HEK293 (cell line): ENCODE data around the gene C16orf95.

Source experiments
- CTCF ChIA-PET: fragments of 350-600 bp; formaldehyde crosslinking; extraction: SDS; loops from one replicate; lab custom pipeline; 2021; ENCODE audit warnings: antibody characterized with exemption; lab: Yijun Ruan, JAX
- POLR2A ChIA-PET: fragments of 300-600 bp; formaldehyde crosslinking; extraction: SDS; loops from one replicate; lab custom pipeline; 2020; ENCODE audit warnings: antibody characterized with exemption, inconsistent platforms; lab: Yijun Ruan, JAX
- H3K27ac ChIP-seq: fragments of 200-500 bp; sonication (Bioruptor generic); 2 replicates; pipeline ENCODE4 v1.5.1; 2014; ENCODE audit warnings: low read depth, low read length, control low read depth, inconsistent platforms; ENCODE audit errors: extremely low read depth
- H3K36me3 ChIP-seq, 2 experiments: fragments of 200-500 bp in 1 of 2; sonication (Bioruptor generic) in 1 of 2; 1 replicate in 1 of 2; 2 replicates in 1 of 2; pipeline ENCODE4 v1.5.1; 2014 to 2017; ENCODE audit warnings: inconsistent platforms in 2 of 2, low read length in 2 of 2; ENCODE audit not compliant: control insufficient read depth in 2 of 2, insufficient read depth in 1 of 2
- H3K4me1 ChIP-seq: fragments of 200-500 bp; sonication (Bioruptor generic); 2 replicates; pipeline ENCODE4 v1.5.1; 2014; ENCODE audit warnings: mild to moderate bottlenecking, low read length, inconsistent platforms; ENCODE audit not compliant: control insufficient read depth, insufficient read depth
- H3K4me3 ChIP-seq: 2 replicates; pipeline ENCODE4 v1.5.1; 2011; ENCODE audit warnings: low read depth, mild to moderate bottlenecking, control low read depth, low read length, moderate library complexity
- H3K9me3 ChIP-seq: fragments of 200-500 bp; sonication (Bioruptor generic); 2 replicates; pipeline ENCODE4 v1.5.1; 2014; ENCODE audit warnings: low read depth, low read length, inconsistent platforms; ENCODE audit not compliant: control insufficient read depth, insufficient read depth
- CTCF ChIP-seq: fragments of 450-650 bp; formaldehyde crosslinking; IDR thresholded peaks from 2 replicates; pipeline ENCODE4 v1.5.1; 2016; ENCODE audit warnings: missing biosample characterization, missing genetic modification characterization
- EGR2 ChIP-seq: fragments of 450-650 bp; formaldehyde crosslinking; IDR thresholded peaks from 2 replicates; pipeline ENCODE4 v1.5.1; 2016; ENCODE audit warnings: low read depth, missing biosample characterization, missing genetic modification characterization
- PRDM2 ChIP-seq: fragments of 450-650 bp; formaldehyde crosslinking; IDR thresholded peaks from 2 replicates; pipeline ENCODE4 v1.5.1; 2016; ENCODE audit warnings: missing biosample characterization, missing genetic modification characterization, borderline replicate concordance
- YY2 ChIP-seq: fragments of 450-650 bp; formaldehyde crosslinking; IDR thresholded peaks from 2 replicates; pipeline ENCODE4 v1.5.1; 2016; ENCODE audit warnings: missing biosample characterization, missing genetic modification characterization
- ZBTB10 ChIP-seq: fragments of 450-650 bp; formaldehyde crosslinking; IDR thresholded peaks from 2 replicates; pipeline ENCODE4 v1.5.1; 2016; ENCODE audit warnings: missing biosample characterization, missing genetic modification characterization
- ZBTB11 ChIP-seq: fragments of 450-650 bp; formaldehyde crosslinking; conservative IDR thresholded peaks from 2 replicates; pipeline ENCODE4 v1.5.1; 2016; ENCODE audit warnings: low read depth, missing biosample characterization, missing genetic modification characterization
- ZBTB6 ChIP-seq: fragments of 450-650 bp; formaldehyde crosslinking; IDR thresholded peaks from 2 replicates; pipeline ENCODE4 v1.5.1; 2017; ENCODE audit warnings: missing biosample characterization, missing genetic modification characterization
- ZNF214 ChIP-seq: fragments of 450-650 bp; formaldehyde crosslinking; IDR thresholded peaks from 2 replicates; pipeline ENCODE4 v1.5.1; 2017; ENCODE audit warnings: missing biosample characterization, mild to moderate bottlenecking, missing genetic modification characterization, borderline replicate concordance
- ZNF521 ChIP-seq: fragments of 450-650 bp; formaldehyde crosslinking; IDR thresholded peaks from 2 replicates; pipeline ENCODE4 v1.5.1; 2017; ENCODE audit warnings: missing biosample characterization, mild to moderate bottlenecking, missing genetic modification characterization
- ZNF629 ChIP-seq: fragments of 450-650 bp; formaldehyde crosslinking; IDR thresholded peaks from 2 replicates; pipeline ENCODE4 v1.5.1; 2017; ENCODE audit warnings: missing biosample characterization, missing genetic modification characterization
- ZNF654 ChIP-seq: fragments of 450-650 bp; formaldehyde crosslinking; IDR thresholded peaks from 2 replicates; pipeline ENCODE4 v1.5.1; 2016; ENCODE audit warnings: low read depth, missing biosample characterization, missing genetic modification characterization
- ZNF658 ChIP-seq: fragments of 450-650 bp; formaldehyde crosslinking; IDR thresholded peaks from 2 replicates; pipeline ENCODE4; 2016; ENCODE audit warnings: missing biosample characterization, missing genetic modification characterization

C16orf95 gene

GRCh38 chr16:87297918-87298631, 19.1 kb downstream of the C16orf95 start:
- CTCF ChIA-PET = interaction anchor here (0.6 to 2.5 kb wide), 20 partner anchors 8 to 740 kb away, joined by 3 to 20 read pairs (median 3); no protein-coding TSS in a partner anchor
- POLR2A ChIA-PET = interaction anchor here (2.0 kb wide), 1 partner anchor 19 kb away, joined by 5 read pairs; the partner anchor contains the start of gene C16orf95

GRCh38 chr16:87297407-87297806, 19.8 kb downstream of the C16orf95 start:
- Histone ChIP-seq H3K9me3 (no peaks in the 10 kb centered on the region), H3K27ac (no peak overlapping the region), H3K36me3 (peaks cover 0 to 4% of the 10 kb centered on the region in 2 experiments; a peak in 1 of 3 replicates), H3K4me1 (no peaks in the 10 kb centered on the region), H3K4me3 (no peak overlapping the region)
- CTCF ChIA-PET = interaction anchor here (0.6 to 2.5 kb wide), 18 partner anchors 9 to 739 kb away, joined by 3 to 20 read pairs (median 4); no protein-coding TSS in a partner anchor
- POLR2A ChIA-PET = no interaction called here
- TF ChIP-seq YY2 (tag by site-specific recombination) = no peak
- no peak for TF ChIP-seq ZNF658 (tag by site-specific recombination)
- no peak for TF ChIP-seq PRDM2 (tag by site-specific recombination)
- no peak for TF ChIP-seq ZNF214
- no peak for TF ChIP-seq ZBTB11
- no peak for TF ChIP-seq ZNF629 (tag by site-specific recombination)
- no peak for TF ChIP-seq ZNF521 (tag by site-specific recombination)
- no peak for TF ChIP-seq EGR2
- no peak for TF ChIP-seq ZBTB10 (tag by site-specific recombination)
- no peak for TF ChIP-seq ZBTB6 (tag by site-specific recombination)

More at GRCh38 chr16:87297918-87298631, 19.1 kb downstream of the C16orf95 start:
- TF ChIP-seq EGR2 (no peak), ZNF654 (peak; percentile 16), CTCF (0 out of 2 replicates have a peak, but pooled peaks have one; percentile 29)
- TF ChIP-seq, all 188 proteins: peak for 2
- Histone ChIP-seq H3K36me3 (peaks cover 0 to 4% of the 10 kb centered on the region in 2 experiments; a peak in 1 of 3 replicates), H3K9me3 (no peaks in the 10 kb centered on the region), H3K27ac (no peak overlapping the region), H3K4me1 (no peaks in the 10 kb centered on the region), H3K4me3 (no peak overlapping the region)
